Smooth muscle cell (in vitro differentiated cells): ENCODE data around the gene DERL3. TPM values are rescaled to one million over a fixed set of nuclear protein-coding genes. Genes with fewer than 3 reads are reported as not detected.
A peak's percentile ranks its signal among the peaks of the same experiment; 100 is the strongest.

Source experiments
- DNase-seq: peaks from one replicate; lab custom pipeline; 2025; ENCODE audit not compliant: unreplicated experiment; lab: John Stamatoyannopoulos, UW
- H2AFZ ChIP-seq: fragments of 200-600 bp; sonication (generic); 2 replicates; pipeline ENCODE4 v1.6.0; 2016; ENCODE audit warnings: antibody characterized with exemption, low read depth, mild to moderate bottlenecking
- H3F3A ChIP-seq: fragments of 200-600 bp; sonication (generic); 2 replicates; pipeline ENCODE4 v1.6.0; 2017; ENCODE audit warnings: antibody characterized with exemption, low read depth
- H3K27ac ChIP-seq: fragments of 200-600 bp; sonication (generic); 2 replicates; pipeline ENCODE4 v1.5.1; 2016; ENCODE audit warnings: low read depth, mild to moderate bottlenecking
- H3K27me3 ChIP-seq: fragments of 200-600 bp; sonication (generic); 2 replicates; pipeline ENCODE4 v1.6.1; 2016; ENCODE audit warnings: low read depth, mild to moderate bottlenecking
- H3K36me3 ChIP-seq: fragments of 200-600 bp; sonication (generic); 2 replicates; pipeline ENCODE4 v1.5.1; 2016; ENCODE audit warnings: low read depth
- H3K4me1 ChIP-seq: fragments of 200-600 bp; sonication (generic); 2 replicates; pipeline ENCODE4 v1.5.1; 2016; ENCODE audit warnings: low read depth
- H3K4me2 ChIP-seq: fragments of 200-600 bp; sonication (generic); 2 replicates; pipeline ENCODE4 v1.6.0; 2016; ENCODE audit warnings: mild to moderate bottlenecking
- H3K4me3 ChIP-seq: fragments of 200-600 bp; sonication (generic); 2 replicates; pipeline ENCODE4 v1.5.1; 2016; ENCODE audit warnings: mild to moderate bottlenecking
- H3K79me2 ChIP-seq: fragments of 200-600 bp; sonication (generic); 2 replicates; pipeline ENCODE4 v1.6.0; 2016; ENCODE audit warnings: low read depth, mild to moderate bottlenecking
- H3K9ac ChIP-seq: fragments of 200-600 bp; sonication (generic); 2 replicates; pipeline ENCODE4 v1.6.0; 2016; ENCODE audit warnings: low read depth
- H3K9me3 ChIP-seq: fragments of 200-600 bp; sonication (generic); replicated peaks from 2 replicates; pipeline ENCODE4 v1.5.1; 2016; ENCODE audit warnings: low read depth
- H4K20me1 ChIP-seq: fragments of 200-600 bp; sonication (generic); 2 replicates; pipeline ENCODE4 v1.6.0; 2016; ENCODE audit warnings: low read depth
- WGBS: methylation state at CpG from one replicate; pipeline ENCODE4 v1.1.7; 2016; ENCODE audit warnings: low lambda C conversion rate; 5-methylcytosine and 5-hydroxymethylcytosine counted together
- polyA plus RNA-seq: library from polyadenylated mRNA; unstranded; fragments of >200 nt; fragmentation: Nextera tagmentation; extraction: Ambion mirVana; gene quantifications from 2 replicates; pipeline ENCODE4 v1.2.1, GENCODE V29; 2016
- total RNA-seq: library from RNA; depleted of rRNA; stranded (reverse); fragments of >200 nt; gene quantifications from 2 replicates; pipeline ENCODE4 v1.2.3, GENCODE V29; 2014
- TF ChIP-seq, protein P1 (sequence below): fragments of 200-600 bp; sonication (generic); IDR thresholded peaks from 2 replicates; pipeline ENCODE4 v1.5.1; 2017; ENCODE audit warnings: borderline replicate concordance, mild to moderate bottlenecking, antibody characterized with exemption; ENCODE audit not compliant: insufficient read depth, poor library complexity, severe bottlenecking

The DERL3 gene
- total and polyA plus RNA-seq, 2 experiments from 2014 or later: 0.63 to 4.2 TPM

GRCh38 chr22:23859201-23859600, 20.4 kb upstream of the DERL3 start:
- 98% methylated on average over 4 of the region's 4 CpGs for WGBS

DNA sequence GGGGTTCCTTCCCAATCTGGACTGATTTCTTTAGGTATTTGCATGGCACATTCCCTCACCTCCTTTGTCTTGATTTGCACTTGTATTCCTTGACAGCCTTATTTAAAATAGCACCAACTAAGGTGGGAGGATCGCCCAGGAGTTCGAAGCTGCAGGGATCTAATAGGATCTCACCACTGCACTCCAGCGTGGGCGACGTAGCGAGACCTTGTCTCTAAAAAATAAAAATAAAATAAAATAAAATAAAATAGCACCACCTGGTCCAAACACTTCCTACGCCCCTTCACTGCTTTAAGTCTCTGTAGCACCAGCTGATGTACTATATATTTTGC, 19.6 kb upstream of the DERL3 start:
- no peak for DNase-seq
- Histone ChIP-seq H3K9ac (no peak overlapping the region), H2AFZ (peak overlapping the region; percentile 92)

More at GRCh38 chr22:23859201-23859600, 20.4 kb upstream of the DERL3 start:
- Histone ChIP-seq H3K36me3 (no peaks in the 10 kb centered on the region), H3K9ac (no peak overlapping the region), H3K27ac (no peak overlapping the region), H2AFZ (no peak overlapping the region), H3F3A (peaks cover 4% of the 10 kb centered on the region), H3K4me3 (no peak overlapping the region), H3K9me3 (no peaks in the 10 kb centered on the region), H4K20me1 (no peaks in the 10 kb centered on the region), H3K4me1 (peaks cover 7% of the 10 kb centered on the region), H3K4me2 (no peak overlapping the region), H3K27me3 (no peaks in the 10 kb centered on the region), H3K79me2 (no peaks in the 10 kb centered on the region)
- no peak for DNase-seq
- TF ChIP-seq, protein P1, sequence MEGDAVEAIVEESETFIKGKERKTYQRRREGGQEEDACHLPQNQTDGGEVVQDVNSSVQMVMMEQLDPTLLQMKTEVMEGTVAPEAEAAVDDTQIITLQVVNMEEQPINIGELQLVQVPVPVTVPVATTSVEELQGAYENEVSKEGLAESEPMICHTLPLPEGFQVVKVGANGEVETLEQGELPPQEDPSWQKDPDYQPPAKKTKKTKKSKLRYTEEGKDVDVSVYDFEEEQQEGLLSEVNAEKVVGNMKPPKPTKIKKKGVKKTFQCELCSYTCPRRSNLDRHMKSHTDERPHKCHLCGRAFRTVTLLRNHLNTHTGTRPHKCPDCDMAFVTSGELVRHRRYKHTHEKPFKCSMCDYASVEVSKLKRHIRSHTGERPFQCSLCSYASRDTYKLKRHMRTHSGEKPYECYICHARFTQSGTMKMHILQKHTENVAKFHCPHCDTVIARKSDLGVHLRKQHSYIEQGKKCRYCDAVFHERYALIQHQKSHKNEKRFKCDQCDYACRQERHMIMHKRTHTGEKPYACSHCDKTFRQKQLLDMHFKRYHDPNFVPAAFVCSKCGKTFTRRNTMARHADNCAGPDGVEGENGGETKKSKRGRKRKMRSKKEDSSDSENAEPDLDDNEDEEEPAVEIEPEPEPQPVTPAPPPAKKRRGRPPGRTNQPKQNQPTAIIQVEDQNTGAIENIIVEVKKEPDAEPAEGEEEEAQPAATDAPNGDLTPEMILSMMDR: no peak

GRCh38 chr22:23857606-23858483, 19.0 kb upstream of the DERL3 start, which contains the start of gene SLC2A11:
Gene SLC2A11, plus strand, starts transcription at chr22:23857875. Its CDS starts 125 bp downstream, at chr22:23858000.
- no peaks in the 10 kb centered on the region for H4K20me1 ChIP-seq
- no peaks in the 10 kb centered on the region for H3K36me3 ChIP-seq
- H3K79me2 ChIP-seq: no peaks in the 10 kb centered on the region
- DNase-seq: peak; percentile 85
- H2AFZ ChIP-seq: peak within 1 kb of the TSS; percentile 92
- no peaks in the 10 kb centered on the region for H3K27me3 ChIP-seq
- TF ChIP-seq, protein P1: no peak
- H3K4me3 ChIP-seq: peak within 1 kb of the TSS; percentile 75
- WGBS: 3% methylated on average over 47 of the region's 60 CpGs
- H3K4me2 ChIP-seq: peak within 1 kb of the TSS; percentile 98
- peaks cover 4% of the 10 kb centered on the region for H3F3A ChIP-seq
- peaks cover 7% of the 10 kb centered on the region for H3K4me1 ChIP-seq
- H3K9ac ChIP-seq: peak within 1 kb of the TSS; percentile 4
- H3K9me3 ChIP-seq: no peaks in the 10 kb centered on the region
- H3K27ac ChIP-seq: peak within 1 kb of the TSS; percentile 49

More for the DNA sequence above, 19.6 kb upstream of the DERL3 start:
- peaks cover 4% of the 10 kb centered on the region for H3F3A ChIP-seq
- H3K27ac ChIP-seq: no peak overlapping the region
- no peaks in the 10 kb centered on the region for H3K27me3 ChIP-seq
- H3K79me2 ChIP-seq: no peaks in the 10 kb centered on the region
- no peaks in the 10 kb centered on the region for H4K20me1 ChIP-seq
- TF ChIP-seq, protein P1: no peak
- WGBS: 67% methylated on average over 7 of the region's 7 CpGs
- H3K4me3 ChIP-seq: peak overlapping the region; percentile 75
- H3K4me1 ChIP-seq: peaks cover 7% of the 10 kb centered on the region
- no peaks in the 10 kb centered on the region for H3K36me3 ChIP-seq
- H3K4me2 ChIP-seq: peak overlapping the region; percentile 98
- H3K9me3 ChIP-seq: no peaks in the 10 kb centered on the region
